Progenitor cell of endocrine pancreas (in vitro differentiated cells): ENCODE data around the gene ABCA4. TPM values are rescaled to one million over a fixed set of nuclear protein-coding genes. Genes with fewer than 3 reads are reported as not detected.

Experiments
- DNase-seq: peaks from one replicate; pipeline ENCODE4 v3.0.0; 2021; ENCODE audit warnings: low spot score; ENCODE audit not compliant: unreplicated experiment
- H3K27ac Mint-ChIP-seq: 2 replicates; pipeline ENCODE4 v1.8.0; 2021; ENCODE audit warnings: mild to moderate bottlenecking, moderate library complexity, mixed read lengths
- H3K27me3 Mint-ChIP-seq: 2 replicates; pipeline ENCODE4 v1.8.0; 2021; ENCODE audit warnings: mixed read lengths
- H3K36me3 Mint-ChIP-seq: 2 replicates; pipeline ENCODE4 v1.8.0; 2022; ENCODE audit warnings: mixed read lengths; ENCODE audit not compliant: insufficient read depth
- H3K4me1 Mint-ChIP-seq: 2 replicates; pipeline ENCODE4 v1.8.0; 2021; ENCODE audit warnings: low read depth, mixed read lengths
- H3K4me3 Mint-ChIP-seq: 2 replicates; pipeline ENCODE4 v1.8.0; 2021; ENCODE audit warnings: low read depth, mild to moderate bottlenecking, moderate library complexity, mixed read lengths
- H3K9me3 Mint-ChIP-seq: 2 replicates; pipeline ENCODE4 v1.8.0; 2021; ENCODE audit warnings: low read depth, mixed read lengths
- total RNA-seq: library from RNA; stranded (reverse); gene quantifications from 2 replicates; pipeline ENCODE4 v1.2.1, GENCODE V29; 2021
- TF ChIP-seq, protein P1 (sequence below): fragments of 200-600 bp; sonication (generic); IDR thresholded peaks from one replicate; pipeline ENCODE4 v1.5.0; 2021; ENCODE audit warnings: antibody characterized with exemption, mild to moderate bottlenecking; ENCODE audit not compliant: unreplicated experiment

Gene ABCA4
- total RNA-seq, 1 donor from 2014 or later, result 0.86 TPM

DNA sequence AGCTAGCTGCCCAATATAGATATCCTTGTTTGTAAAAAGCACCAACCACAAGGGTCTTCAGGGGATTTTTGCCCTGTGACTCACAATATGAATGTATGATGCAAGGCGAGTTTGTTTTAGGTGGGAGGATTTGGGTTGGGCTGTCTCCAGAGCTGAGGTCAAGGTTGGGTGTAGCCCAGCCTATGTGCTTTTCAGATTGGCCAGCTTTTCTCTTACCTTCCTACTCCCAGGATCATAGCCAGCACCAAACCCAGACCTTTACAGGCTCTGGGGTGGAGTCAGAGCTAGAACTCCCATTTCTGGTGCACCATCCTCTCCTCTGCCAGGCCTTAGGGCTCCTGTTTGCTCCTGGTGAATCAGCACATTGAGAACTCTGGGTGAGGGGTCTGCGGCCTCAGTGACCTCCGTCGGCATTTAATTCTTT, 156.2 kb downstream of the ABCA4 start:
- H3K36me3 Mint-ChIP-seq, result no peaks in the 10 kb centered on the region
- TF ChIP-seq, protein P1, sequence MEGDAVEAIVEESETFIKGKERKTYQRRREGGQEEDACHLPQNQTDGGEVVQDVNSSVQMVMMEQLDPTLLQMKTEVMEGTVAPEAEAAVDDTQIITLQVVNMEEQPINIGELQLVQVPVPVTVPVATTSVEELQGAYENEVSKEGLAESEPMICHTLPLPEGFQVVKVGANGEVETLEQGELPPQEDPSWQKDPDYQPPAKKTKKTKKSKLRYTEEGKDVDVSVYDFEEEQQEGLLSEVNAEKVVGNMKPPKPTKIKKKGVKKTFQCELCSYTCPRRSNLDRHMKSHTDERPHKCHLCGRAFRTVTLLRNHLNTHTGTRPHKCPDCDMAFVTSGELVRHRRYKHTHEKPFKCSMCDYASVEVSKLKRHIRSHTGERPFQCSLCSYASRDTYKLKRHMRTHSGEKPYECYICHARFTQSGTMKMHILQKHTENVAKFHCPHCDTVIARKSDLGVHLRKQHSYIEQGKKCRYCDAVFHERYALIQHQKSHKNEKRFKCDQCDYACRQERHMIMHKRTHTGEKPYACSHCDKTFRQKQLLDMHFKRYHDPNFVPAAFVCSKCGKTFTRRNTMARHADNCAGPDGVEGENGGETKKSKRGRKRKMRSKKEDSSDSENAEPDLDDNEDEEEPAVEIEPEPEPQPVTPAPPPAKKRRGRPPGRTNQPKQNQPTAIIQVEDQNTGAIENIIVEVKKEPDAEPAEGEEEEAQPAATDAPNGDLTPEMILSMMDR, result no peak
- no peak for DNase-seq
- H3K4me3 Mint-ChIP-seq, result no peak overlapping the region
- H3K27me3 Mint-ChIP-seq, result peaks cover 5% of the 10 kb centered on the region
- peaks cover 5% of the 10 kb centered on the region for H3K4me1 Mint-ChIP-seq
- no peak overlapping the region for H3K27ac Mint-ChIP-seq
- H3K9me3 Mint-ChIP-seq, result no peaks in the 10 kb centered on the region

- peaks cover 8% of the 10 kb centered on the region for H3K27me3 Mint-ChIP-seq
- TF ChIP-seq, protein P1, result no peak
- H3K27ac Mint-ChIP-seq, result peak overlapping the region; percentile 63
- H3K4me1 Mint-ChIP-seq, result peaks cover 5% of the 10 kb centered on the region
- H3K4me3 Mint-ChIP-seq, result no peak overlapping the region
- no peak for DNase-seq
- no peaks in the 10 kb centered on the region for H3K36me3 Mint-ChIP-seq
- H3K9me3 Mint-ChIP-seq, result no peaks in the 10 kb centered on the region
These were observed 156.7 kb downstream of the ABCA4 start for GRCh38 chr1:93964096-93964776.

DNA sequence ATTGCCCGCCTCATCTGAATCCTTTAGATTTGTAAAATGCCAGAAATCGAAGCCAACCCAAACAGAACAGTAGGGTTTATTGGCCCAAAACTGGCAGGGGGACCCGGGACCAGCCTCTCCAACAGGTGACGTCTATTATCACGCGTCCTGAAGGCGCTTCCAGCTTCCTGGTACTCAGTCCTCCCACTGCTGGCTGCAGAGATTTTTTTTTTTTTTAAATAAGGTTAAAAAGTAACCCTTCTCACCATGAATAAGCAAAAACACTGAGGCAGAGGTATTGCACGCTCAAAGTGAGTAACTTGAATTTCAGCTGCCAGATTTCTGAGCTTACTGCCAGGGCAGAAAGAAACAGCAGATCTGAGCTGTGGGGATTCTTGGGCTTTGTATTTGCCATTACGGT, 157.4 kb downstream of the ABCA4 start:
- TF ChIP-seq, protein P1, result no peak
- Mint-ChIP-seq H3K27ac (peak overlapping the region; percentile 63), H3K4me3 (no peak overlapping the region), H3K4me1 (peaks cover 6% of the 10 kb centered on the region), H3K36me3 (no peaks in the 10 kb centered on the region), H3K9me3 (no peaks in the 10 kb centered on the region), H3K27me3 (peaks cover 8% of the 10 kb centered on the region)
- no peak for DNase-seq

DNA sequence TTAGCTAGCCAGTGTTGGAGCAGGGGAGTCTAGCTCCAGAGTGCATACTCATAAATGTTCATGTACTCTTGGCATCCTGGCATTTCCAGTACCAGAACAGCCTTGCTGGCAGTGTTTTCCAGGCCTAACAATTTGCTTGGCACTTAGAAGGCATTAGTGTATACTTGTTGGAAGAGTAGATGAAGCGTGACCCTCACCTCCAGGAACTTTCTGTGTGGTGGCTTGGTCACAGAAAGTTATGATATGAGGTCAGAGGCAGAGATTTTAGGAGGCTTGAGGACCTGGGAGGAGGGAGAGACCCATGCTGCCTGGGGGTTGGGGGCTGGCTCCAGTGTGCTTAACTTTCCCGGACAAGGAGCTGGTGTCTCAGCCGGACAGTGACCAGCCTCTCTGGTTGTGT, 159.0 kb downstream of the ABCA4 start:
- H3K4me1 Mint-ChIP-seq, result peaks cover 14% of the 10 kb centered on the region
- TF ChIP-seq, protein P1, result no peak
- DNase-seq, result no peak
- H3K9me3 Mint-ChIP-seq, result peaks cover 2% of the 10 kb centered on the region
- H3K4me3 Mint-ChIP-seq, result no peak overlapping the region
- no peaks in the 10 kb centered on the region for H3K36me3 Mint-ChIP-seq
- no peak overlapping the region for H3K27ac Mint-ChIP-seq
- peaks cover 7% of the 10 kb centered on the region for H3K27me3 Mint-ChIP-seq

GRCh38 chr1:93961443-93961842, 159.5 kb downstream of the ABCA4 start:
- H3K27me3 Mint-ChIP-seq, result peaks cover 3% of the 10 kb centered on the region
- no peak overlapping the region for H3K27ac Mint-ChIP-seq
- H3K4me1 Mint-ChIP-seq, result peaks cover 14% of the 10 kb centered on the region
- TF ChIP-seq, protein P1, result no peak
- H3K36me3 Mint-ChIP-seq, result no peaks in the 10 kb centered on the region
- DNase-seq, result no peak
- peaks cover 2% of the 10 kb centered on the region for H3K9me3 Mint-ChIP-seq
- no peak overlapping the region for H3K4me3 Mint-ChIP-seq
